Activated effector memory CD4-positive, alpha-beta T cell treated with anti-CD3 and anti-CD28 coated beads, Interleukin-2, amount 50 U/mL, for 16 hours (primary cell): Measurements from ENCODE around the gene ZNF200.

Source experiments
- DNase-seq: peaks from one replicate; pipeline ENCODE4 v3.0.0-alpha.2; 2020

The ZNF200 gene

DNA sequence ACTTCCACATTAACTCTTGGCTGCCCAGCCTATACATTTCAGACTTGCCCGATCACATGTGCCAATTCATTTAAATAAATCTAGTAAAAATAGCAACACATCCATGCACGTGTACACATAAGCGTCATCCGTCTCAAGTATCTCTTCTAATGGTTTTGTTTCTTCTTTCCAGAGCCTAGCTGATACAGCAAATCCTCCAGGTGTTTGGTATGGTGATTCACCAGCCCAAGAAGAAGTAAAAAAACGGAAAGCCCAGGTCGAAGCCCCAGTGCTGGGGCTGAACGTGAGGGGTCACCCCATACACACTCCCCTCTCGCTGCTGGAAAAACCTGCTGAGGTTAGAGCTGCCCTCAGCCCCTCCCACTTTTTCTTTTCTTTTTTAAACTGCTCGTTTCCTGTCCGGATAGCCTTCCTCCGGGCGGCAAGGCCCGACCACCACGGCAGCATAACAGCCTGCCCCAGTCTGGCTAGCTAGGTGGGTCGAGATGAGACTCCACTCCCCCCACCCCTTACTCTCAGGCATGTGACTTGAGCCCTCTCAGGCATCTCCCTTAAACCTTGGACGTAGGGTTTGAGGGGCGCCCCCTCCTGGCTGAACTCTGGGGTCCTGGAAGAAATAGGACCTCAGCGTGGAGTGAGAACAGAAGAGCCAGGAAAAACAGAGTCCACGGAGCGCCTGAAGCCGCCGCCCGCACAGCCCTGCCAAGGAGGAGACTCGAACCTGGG is 60.9 kb downstream of the ZNF200 start:
- DNase-seq: no peak
